ENCODE results near the gene ZNF526.
A peak's percentile ranks its signal among the peaks of the same experiment; 100 is the strongest.
"Not testable (repeated sequence)": the region's sequence is repeated elsewhere in the genome, so short reads cannot be mapped to it uniquely, and the experiment has no call there.

Gene ZNF526

DNA sequence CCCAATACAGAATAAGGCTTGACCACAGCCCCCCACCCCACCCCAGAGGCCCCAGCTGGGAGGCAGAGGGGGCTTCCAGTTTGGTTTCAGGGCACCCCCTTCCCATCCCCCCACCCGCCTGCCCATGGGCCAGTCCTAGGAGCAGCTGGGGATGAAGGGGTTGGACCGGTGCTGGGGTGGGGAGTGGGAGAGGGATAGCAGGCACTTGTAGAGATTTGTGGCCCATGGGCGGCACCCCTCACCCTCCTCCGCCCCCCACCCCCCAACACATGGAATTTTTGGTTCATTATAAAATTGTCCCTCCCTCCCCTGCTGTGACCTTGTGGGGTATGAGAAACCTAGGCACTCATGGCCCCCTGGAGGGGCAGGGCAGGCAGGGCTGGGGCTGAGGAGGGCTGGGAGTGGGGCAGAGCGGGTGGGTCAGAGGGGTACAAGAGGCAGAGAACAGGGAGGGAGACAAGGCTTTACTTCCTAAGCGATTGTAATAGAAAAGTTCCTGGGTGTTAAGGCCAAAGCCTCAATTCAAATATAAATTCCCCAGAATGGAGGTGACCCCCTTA, 27.6 kb downstream of the ZNF526 start:
- no peak for DNase-seq (ENCODE audit: low read depth)

DNA sequence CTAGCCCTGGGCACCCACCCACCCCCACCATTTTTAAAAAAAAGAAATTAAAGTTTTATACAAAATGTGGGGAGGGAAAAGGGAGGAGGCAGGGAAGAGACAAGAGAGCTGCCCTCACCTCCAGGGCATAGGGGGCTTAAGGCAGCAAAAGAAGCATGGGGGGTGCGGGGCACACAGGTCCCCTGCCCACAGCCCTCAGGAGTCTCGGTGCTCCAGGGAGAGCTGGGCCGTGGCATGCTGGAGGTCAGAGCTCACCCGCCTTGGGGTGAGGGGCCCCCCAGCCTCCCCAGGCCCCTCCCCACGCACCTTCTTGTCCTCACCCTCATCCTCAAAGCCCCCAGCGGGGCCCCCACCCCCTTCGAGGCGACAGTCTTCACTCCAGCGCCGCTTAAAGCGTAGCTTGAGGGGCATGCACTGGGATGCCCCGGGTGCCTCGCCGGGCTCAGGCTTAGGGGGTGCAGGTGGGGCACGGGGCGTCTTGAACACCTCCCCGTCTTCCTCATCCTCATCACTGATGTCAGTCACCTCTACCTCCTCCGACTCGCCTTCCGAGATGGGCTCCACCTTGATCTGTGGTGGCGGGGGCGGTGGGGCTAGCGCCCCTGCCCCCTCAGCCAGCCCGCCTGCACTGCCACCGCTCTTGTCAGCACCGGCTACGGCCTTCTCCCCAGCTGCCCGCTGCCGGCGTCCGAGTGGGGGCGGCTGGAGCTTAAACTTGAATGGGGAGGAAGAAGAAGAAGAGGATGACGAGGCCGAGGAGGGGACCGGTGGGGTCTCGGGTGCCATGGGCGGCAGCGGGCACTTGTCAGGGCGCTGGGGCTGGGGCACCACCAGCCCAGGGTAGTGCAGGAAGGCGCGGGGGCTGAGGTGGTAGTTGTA, 28.4 kb downstream of the ZNF526 start:
- DNase-seq (ENCODE audit: low read depth): no peak

DNA sequence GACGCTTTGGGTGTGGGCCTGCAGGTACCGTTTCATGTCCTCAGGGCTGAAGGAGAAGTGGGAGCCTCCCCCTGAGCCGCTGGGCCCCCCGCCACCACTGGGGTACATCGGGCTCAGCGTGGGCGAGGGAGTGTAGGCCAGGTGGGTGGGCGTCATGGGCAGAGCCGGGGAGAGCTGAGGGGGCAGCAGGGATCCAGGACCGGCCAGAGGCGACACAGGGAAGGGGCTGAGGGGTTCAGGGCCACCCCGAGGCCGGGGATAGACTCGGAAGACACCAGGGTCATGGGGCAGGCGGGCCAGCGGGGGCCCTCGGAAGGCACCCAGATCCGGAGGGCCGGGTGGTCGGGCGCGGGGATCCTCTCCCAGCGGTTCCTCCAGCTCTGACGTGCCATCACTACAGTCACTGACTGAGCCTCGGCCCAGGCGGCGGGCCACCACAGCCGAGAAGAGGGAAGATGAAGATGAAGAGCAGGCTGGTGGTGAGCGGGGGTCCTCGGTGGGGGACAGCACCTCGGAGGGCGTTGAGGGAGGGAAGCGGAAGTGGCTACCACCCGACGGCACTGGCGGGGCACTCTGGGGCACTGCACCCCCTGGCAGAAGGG, 29.1 kb downstream of the ZNF526 start:
- DNase-seq (ENCODE audit: low read depth): no peak

DNA sequence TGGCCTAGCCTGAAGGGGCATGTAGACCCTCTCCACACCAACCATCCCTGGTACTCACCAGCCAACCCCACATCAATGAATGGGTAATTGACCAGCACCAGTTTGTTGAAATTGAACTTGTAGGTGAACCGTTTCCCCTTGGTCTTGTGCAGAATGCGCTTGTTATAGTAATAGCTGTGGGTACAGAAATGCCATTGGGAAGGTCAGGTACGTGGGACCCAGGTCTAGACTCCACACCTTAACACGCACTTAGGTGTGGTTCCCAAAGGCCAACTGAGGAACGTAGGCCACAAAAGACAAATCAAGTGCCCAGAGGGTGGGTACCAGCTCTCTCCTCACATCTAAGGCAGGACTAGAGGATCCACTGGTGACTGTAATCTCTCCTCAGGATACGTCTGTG, 29.7 kb downstream of the ZNF526 start:
- no peak for DNase-seq (ENCODE audit: low read depth)

DNA sequence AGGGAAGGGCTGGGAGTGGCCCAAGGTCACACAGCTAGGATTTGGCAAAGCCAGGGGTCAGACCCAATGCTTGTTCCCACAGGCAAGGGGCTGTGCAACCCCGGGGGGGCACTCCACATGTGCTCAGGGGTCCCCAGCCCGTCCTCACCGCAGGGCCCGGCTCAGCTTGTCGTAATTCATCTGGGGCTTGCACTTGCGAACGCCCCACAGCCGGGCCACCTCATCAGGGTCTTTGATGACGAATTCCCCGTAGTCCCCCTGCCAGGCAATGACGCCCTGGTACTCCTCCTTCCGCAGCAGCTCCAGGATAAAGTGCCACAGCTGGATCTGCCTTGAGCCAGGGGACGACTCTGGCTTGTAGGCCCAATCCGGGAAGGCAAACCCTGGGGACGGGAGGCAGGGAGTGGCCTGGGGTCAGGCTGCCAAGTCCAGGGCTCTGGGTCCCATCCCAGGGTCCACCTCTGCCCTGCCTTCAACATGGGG, 30.1 kb downstream of the ZNF526 start:
- no peak for DNase-seq (ENCODE audit: low read depth)

DNA sequence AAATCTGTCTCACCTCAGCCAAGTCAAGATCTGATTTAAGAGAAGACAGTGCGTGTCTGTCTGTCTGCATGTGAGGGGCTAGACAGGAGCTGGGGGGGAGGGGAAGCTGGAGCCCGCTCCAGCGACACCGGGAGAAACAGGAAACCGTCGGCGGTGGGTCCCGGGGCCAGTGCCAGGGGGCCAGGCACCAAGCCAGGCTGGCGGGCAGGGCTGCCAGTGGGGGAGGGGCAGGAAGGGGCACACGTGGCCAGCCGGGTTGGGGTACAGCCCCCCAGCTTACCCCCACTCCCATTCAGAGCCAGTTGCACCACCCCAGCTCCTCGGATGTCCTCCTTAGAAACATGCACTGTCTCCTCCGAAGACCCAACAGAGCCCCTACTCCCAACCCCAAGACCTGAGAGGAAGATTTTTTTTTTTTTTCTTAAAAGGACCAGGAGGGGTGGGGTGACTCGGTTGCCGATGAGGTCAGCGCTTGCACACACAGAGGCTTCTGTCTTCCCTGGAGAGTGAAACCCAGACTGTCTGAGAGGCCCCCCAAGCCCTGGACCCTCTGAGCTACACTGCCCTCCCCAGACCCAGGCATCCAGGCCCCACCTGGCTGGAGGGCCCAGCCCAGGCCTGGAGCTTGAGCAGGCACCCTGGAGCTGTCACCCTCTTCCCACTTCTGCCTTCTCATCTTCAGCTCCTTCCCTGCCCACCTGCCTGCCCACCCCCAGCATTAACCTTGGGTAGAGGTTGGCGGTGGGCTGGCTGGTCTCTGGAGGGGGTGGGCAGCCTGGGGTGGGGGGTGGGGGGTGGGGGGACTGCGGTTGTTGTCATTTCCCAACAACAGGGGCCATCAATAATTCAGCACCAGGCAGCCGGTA, 30.8 kb downstream of the ZNF526 start:
- no peak for DNase-seq (ENCODE audit: low read depth)

DNA sequence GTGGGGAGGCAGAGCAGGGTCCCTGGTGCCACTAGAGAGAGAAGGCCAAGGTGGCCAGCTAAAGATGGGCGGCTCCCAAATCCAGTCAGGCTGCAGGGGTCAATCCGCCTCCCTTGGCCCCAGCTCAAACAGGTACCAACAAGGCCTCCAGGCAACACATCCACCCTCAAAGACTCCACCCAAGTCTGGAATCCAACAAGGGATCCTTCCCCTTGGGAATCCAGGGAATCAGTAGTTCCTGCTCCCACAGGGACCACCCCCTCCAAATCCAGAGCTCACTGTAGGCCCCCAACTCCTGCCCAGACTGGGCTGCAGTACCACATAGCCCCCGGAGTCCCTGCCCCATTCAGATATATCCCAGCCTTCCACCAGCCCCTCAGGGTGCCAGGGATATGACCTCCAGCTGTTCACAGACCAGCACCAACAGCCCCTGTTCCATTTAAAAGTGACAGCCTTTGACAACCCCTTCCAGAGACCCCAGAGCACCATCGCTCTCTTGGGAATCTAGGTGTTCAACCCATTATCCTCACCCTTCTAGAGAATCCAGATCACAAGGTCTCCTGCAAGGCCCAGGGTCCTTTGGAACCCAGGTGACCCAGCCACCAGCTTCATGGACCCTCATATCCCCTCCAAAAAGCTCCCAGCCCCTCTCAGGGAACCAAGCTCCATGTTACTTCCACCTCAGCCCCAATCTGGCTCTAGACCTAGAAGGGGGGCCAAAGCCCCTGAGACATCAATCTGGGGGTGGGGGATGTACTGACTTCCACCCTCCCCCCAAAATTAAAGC, 31.7 kb downstream of the ZNF526 start:
- DNase-seq (ENCODE audit: low read depth): no peak

DNA sequence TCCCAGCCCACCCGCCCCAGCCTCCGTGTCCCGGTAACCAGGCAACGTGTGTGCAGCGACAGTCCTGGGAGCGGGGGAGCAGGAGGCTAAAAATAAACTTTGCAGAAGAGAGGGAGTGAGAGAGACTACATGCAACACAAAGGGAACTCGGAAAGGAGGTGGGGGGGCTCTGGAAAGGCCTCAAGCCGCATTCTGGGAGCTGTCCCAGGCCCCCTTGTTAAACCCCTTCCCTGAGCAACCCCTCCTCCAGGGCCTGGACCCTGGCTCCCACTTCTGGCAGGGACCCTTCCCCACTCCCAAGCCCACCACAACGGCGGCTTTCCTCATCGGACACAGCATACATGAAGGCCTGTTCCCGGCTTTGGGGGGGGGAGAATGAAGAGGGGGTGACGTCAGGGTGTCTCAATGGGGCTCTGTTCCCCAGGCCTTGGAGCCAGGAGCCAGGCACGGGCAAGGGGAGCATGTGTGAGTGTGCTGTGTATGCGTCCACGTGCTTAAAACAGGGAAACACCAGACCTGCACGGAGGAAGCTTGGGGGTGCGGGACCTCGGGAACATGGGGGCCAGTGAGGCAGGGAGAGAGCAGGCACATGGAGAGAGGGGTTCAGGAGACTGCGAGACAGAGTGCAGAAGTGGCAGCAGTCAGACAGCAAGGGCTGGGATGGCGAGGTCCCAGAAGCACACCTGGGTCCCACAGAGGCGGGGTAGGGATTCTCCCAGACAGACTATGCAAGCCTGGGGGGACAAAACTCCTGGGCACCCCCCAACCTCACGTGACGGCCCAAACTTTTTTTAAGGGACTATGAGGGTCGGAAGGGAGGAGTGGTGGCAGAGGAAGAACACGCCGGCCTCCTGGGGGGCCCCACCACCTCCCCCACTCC, 32.5 kb downstream of the ZNF526 start:
- DNase-seq (ENCODE audit: low read depth): no peak

DNA sequence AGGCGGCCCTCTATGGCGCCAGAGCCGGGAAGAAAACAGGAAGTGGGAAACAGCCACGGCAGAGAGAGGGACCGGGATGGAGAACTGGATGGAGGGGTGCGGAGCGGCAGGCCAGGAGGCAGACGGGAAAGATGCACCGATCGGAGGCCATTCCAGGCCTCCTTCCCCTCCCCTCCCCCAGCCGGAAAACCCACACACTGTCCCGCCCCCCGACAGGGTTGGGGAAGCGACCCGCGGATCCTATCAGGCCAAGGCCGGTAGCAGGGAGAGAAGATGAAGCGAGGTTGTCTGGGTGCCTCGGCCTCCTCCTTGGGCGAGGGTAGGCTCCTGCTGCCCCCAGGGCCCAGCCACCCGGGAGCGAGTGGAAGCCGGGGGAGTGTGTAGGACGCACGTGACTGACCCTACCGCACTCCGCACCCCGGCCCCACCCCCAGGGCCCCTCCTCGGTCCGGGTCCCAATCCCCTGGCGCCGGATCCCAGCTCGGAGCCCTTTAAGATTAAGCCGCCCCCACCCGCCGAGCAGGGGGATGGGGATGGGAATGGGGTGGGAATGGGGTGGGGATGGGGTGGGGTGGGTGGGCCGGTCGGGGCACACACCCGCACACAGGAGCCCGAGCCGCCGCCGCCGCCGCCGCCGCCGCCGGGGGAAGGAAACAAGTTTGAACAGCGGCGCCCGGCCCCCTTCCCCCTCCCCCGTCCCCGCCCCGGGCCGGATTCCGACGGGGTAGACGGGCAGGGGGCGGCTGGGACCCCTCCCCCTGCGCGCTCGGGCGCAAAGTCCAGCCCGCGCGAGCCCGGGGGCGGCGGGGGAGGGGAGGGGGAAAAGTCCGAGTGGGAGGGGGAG, 33.4 kb downstream of the ZNF526 start:
- DNase-seq (ENCODE audit: low read depth): no peak

DNA sequence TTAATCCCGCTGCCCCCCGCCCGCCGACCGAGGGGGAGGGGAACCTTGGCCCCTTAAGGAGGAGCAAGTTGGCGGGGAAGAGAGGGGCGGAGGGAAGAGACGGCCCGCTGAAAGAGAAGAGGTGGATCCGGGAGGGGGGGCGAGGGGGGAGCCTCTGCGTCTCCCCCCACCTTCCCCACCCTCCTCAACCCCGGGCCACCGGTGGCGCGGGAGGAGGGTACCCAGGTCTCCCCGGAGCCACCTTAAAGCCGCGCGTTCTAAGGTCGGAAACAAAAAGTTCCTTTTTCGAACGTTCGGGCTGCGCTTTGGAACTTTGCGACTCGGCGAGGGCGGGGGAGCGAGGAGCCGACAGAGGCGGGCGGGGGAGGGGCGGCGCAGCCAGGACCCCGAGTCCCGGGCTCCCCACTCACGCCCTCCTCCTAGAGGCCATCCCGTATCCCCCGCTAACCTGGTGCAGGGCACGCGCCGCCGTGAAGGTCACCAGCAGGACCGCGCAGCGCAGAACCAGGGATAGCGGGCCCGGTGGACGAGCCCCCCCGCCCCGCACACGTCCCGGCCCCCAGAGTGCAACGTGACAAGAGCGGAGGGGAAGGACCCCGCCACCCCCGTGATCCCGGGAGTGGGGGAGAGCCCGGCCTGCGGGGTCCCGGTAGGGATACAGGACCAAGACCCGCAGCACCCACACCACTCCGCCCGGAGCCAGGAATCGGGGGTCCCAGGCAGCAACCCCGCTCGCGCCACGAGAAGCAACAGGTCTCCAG, 34.2 kb downstream of the ZNF526 start:
- DNase-seq (ENCODE audit: low read depth): peak; percentile 45

DNA sequence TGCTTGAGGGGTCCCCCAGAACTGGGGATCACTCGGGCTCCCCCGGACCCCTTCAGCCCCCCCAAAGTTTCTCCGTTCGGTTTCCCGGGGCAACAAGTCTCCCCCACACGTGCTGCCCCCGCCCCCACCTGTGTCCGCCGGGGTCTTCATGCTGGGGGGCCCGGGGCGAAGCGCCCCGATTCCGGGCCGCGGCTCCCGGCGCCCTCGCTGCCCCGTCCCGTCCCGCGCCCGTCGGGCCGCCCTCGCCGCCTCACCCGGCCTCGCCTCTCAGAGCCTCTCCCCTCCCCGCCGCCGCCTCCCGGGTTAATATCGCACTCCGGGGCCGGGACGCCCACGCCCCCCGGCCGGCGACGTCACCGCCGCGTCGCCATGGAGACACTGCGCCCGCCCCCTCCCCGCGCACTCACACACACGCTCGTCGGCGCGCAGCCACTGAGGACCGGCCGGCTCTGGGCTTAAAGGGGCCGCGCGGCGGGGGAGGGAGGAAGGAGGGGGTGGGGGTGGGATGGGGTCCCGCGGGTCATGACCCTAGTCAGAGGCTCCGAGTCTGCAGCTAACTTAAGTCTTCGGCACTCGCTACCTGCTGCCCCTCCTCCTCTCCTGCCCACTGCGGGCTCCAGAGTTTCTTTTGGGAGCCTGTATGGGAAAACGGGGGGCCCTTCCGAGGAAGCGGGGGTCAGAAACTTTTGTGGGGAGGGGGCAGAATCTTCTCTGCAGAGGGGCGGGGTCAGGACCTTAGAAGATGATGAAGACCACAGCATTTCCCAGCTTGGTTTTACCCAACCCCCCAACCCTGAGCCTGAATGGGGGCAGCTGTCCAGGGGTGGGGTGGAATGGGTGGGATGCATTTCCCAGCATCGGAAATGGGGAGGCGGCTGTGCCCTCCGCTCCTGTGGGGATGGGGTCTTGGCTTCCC, 35.0 kb downstream of the ZNF526 start, which contains the start of gene ERF:
TSS of gene ERF (minus strand) at position 279 of the 916 bp plus-strand sequence. CDS start at position 150, 129 bp downstream.
- peak; percentile 88 for DNase-seq (ENCODE audit: low read depth)

DNA sequence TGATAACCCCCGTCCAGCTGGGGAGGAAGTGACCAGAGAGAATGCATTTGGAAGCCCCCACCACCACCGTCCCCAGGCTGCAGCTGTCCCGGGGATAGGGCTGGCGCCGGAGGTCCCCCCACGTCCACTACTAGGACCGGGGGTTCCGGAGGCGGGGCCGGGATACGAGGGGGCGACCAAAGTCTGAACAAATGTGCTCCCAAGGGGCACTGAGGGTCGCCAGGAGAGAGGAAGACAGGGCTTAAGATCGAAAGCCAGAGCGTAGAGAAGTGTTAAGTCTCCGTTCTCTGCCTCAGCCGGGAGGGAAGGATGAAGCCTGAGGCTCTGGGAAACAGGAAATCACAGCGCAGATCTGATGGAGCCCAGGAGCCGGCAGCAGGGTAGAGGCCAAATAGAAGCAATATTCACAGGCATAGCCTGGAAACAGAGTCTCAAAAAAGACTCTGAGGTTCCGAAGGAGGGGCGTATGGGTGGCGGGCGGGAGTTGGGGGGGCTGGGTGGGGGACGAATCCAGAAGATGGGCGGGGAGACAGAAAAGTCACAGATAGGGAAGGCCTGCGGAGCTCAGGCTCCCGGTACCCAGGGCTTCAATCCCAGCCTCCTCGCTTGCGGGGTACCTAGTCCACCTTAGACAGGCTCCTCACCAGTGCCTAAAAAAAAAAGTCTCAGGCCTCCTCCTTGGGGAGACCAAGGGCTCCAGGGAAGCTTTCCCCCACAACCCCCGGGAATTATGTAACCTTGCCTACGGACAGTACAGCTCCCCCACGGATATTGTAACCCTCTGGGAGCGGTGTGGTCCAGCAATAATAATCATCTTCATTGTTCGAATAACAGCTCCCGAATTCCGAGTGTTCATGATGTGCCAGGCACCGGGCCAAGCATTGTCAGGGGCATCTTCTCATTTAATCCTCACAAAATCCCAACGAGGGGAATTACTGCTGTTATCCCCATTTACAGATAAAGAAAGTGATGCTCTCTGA, 35.9 kb downstream of the ZNF526 start:
- no peak for DNase-seq (ENCODE audit: low read depth)

DNA sequence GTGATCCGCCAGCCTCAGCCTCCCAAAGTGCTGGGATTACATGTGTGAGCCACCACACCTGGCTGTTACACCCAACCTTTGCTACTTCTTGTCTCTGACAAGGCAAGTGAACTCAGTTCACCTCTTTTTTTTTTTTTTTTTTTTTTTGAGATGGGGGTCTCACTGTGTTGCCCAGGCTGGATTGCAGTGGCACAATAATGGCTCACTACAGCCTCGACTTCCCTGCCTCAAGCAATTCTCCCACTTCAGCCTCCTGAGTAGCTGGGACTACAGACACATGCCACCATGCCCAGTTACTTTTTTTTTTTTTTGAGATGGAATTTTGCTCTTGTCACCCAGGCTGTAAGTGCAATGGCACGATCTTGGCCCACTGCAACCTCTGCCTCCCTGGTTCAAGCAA, 37.7 kb downstream of the ZNF526 start:
- DNase-seq (ENCODE audit: low read depth): not testable (repeated sequence)

DNA sequence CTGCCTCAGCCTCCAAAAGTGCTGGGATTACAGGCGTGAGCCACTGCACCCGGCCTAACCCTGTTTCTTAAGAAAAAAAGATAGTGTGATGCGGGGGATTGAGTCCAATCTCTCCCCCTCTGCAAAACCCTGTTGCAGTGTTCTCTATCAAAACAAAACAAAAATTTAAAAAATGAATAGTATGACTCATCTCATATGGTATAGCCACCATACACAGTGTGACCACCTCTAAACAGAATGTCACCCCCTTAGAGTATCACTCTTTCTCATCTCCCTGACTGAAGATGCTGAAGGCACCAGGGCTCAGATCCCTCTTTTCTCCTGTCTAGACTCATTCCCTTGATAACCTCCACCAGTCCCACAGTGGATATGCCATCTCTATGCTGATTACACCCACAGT, 41.7 kb downstream of the ZNF526 start:
- no peak for DNase-seq (ENCODE audit: low read depth)

DNA sequence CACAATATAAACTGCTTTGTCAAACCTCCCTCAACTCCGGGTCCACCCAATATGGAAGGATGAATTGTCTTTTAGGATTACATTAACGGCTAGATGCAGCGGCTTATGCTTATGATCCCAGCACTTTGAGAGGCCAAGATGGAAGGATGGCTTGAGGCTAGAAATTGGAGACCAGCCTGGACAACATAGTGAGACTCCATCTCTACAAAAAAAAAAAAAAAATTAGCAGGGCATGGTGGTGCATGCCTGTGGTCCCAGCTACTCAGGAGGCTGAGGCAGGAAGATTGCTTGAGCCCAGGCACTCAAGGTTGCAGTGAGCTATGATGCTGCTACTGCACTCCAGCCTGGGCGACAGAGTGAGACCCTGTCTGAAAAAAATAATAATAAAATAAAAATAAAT, 46.0 kb downstream of the ZNF526 start:
- DNase-seq (ENCODE audit: low read depth): not testable (repeated sequence)

DNA sequence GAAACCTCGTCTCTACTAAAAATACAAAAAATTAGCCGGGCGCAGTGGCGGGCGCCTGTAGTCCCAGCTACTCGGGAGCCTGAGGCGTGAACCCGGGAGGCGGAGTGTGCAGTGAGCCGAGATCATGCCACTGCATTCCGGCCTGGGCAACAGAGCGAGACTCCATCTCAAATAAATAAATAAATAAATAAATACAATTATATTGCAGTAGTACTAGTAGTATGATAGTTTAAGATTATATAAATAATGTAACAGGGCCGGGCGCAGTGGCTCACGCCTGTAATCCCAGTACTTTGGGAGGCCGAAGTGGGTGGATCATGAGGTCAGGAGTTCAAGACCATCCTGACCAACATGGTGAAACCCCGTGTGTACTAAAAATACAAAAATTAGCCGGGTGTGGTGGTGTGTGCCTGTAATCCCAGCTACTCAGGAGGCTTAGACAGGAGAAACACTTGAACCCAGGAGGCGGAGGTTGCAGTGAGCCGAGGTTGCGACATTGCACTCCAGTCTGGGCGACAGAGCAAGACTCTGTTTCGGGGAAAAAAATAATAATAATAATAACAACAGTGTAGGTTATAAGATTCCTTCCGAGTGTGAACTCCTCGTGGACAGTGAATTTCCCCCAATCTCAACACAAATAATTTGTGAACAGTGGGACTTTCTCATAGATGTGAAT, 47.0 kb downstream of the ZNF526 start:
- DNase-seq (ENCODE audit: low read depth): not testable (repeated sequence)
